Inferior parietal cortex (tissue), 1 donor: ENCODE results near the gene PKIB.
A peak's percentile ranks its signal among the peaks of the same experiment; 100 is the strongest.
"Not testable (repeated sequence)": the region's sequence is repeated elsewhere in the genome, so short reads cannot be mapped to it uniquely, and the experiment has no call there.

Source experiments
- DNase-seq: peaks from one replicate; pipeline ENCODE4 v3.0.0-alpha.2; 2016; ENCODE audit errors: extremely low spot score

PKIB gene

GRCh38 chr6:122609881-122610689 is at the start of gene PKIB:
Gene PKIB (plus strand): TSS chr6:122610405. CDS start chr6:122717795, 107,390 bp downstream.
- DNase-seq, result peak; percentile 40

- DNase-seq, result no peak
These were observed 46.7 kb upstream of the PKIB start for GRCh38 chr6:122563364-122564052.

GRCh38 chr6:122564230-122564629 is 46.0 kb upstream of the PKIB start:
- no peak for DNase-seq

GRCh38 chr6:122565708-122566107 is 44.5 kb upstream of the PKIB start:
- no peak for DNase-seq

- DNase-seq, result no peak
These were observed 43.2 kb upstream of the PKIB start for GRCh38 chr6:122567034-122567433.

- DNase-seq, result no peak
These were observed 41.9 kb upstream of the PKIB start for GRCh38 chr6:122568350-122568749.

- DNase-seq, result no peak
These were observed 41.4 kb upstream of the PKIB start for GRCh38 chr6:122568797-122569221.

GRCh38 chr6:122569230-122569771 is 40.9 kb upstream of the PKIB start:
- DNase-seq, result no peak

GRCh38 chr6:122571888-122572287 is 38.3 kb upstream of the PKIB start:
- DNase-seq, result no peak

GRCh38 chr6:122576888-122577287 is 33.3 kb upstream of the PKIB start:
- DNase-seq, result no peak

- DNase-seq, result no peak
These were observed 31.2 kb upstream of the PKIB start for GRCh38 chr6:122578961-122579360.

- DNase-seq, result no peak
These were observed 29.5 kb upstream of the PKIB start for GRCh38 chr6:122580737-122581136.

GRCh38 chr6:122589115-122589514 is 21.1 kb upstream of the PKIB start:
- no peak for DNase-seq

GRCh38 chr6:122598295-122598694 is 11.9 kb upstream of the PKIB start:
- not testable (repeated sequence) for DNase-seq

GRCh38 chr6:122604676-122605075 is 5.5 kb upstream of the PKIB start:
- DNase-seq, result peak; percentile 34

GRCh38 chr6:122610690-122611455 is 668 bp downstream of the PKIB start:
- DNase-seq, result no peak

GRCh38 chr6:122612838-122613237 is 2.6 kb downstream of the PKIB start:
- DNase-seq, result no peak

GRCh38 chr6:122614303-122614702 is 4.1 kb downstream of the PKIB start:
- no peak for DNase-seq

GRCh38 chr6:122615409-122615808 is 5.2 kb downstream of the PKIB start:
- DNase-seq, result no peak

GRCh38 chr6:122616877-122617276 is 6.7 kb downstream of the PKIB start:
- no peak for DNase-seq

GRCh38 chr6:122619309-122619708 is 9.1 kb downstream of the PKIB start:
- no peak for DNase-seq

GRCh38 chr6:122620428-122620827 is 10.2 kb downstream of the PKIB start:
- DNase-seq, result no peak
